Pons (tissue), 1 donor: ENCODE measurements around the gene FMO5.
A peak's percentile ranks its signal among the peaks of the same experiment; 100 is the strongest.
"Not testable (repeated sequence)": the region's sequence is repeated elsewhere in the genome, so short reads cannot be mapped to it uniquely, and the experiment has no call there.

Source experiments
- DNase-seq: peaks from one replicate; pipeline ENCODE4 v3.0.0-alpha.2; 2016; ENCODE audit warnings: low spot score

Gene FMO5

GRCh38 chr1:147225193-147225730 is at the start of gene FMO5:
Gene FMO5, minus strand, starts transcription at chr1:147225339. Its CDS starts 310 bp downstream, at chr1:147225029.
- DNase-seq = peak; percentile 61

- peak; percentile 71 for DNase-seq
Measured at GRCh38 chr1:147273409-147274336, 48.5 kb upstream of the FMO5 start.

GRCh38 chr1:147272042-147272441 is 46.9 kb upstream of the FMO5 start:
- no peak for DNase-seq

- no peak for DNase-seq
Measured at GRCh38 chr1:147270721-147271120, 45.6 kb upstream of the FMO5 start.

- no peak for DNase-seq
Measured at GRCh38 chr1:147267711-147268110, 42.6 kb upstream of the FMO5 start.

- peak; percentile 90 for DNase-seq
Measured at GRCh38 chr1:147266381-147266780, 41.2 kb upstream of the FMO5 start.

GRCh38 chr1:147264158-147264768 is 39.1 kb upstream of the FMO5 start:
- no peak for DNase-seq

GRCh38 chr1:147260956-147261355 is 35.8 kb upstream of the FMO5 start:
- DNase-seq = no peak

GRCh38 chr1:147252540-147252939 is 27.4 kb upstream of the FMO5 start:
- no peak for DNase-seq

- DNase-seq = no peak
Measured at GRCh38 chr1:147247656-147248238, 22.6 kb upstream of the FMO5 start.

GRCh38 chr1:147246910-147247655 is 21.9 kb upstream of the FMO5 start:
- DNase-seq = peak; percentile 61

- no peak for DNase-seq
Measured at GRCh38 chr1:147246044-147246690, 21.0 kb upstream of the FMO5 start.

GRCh38 chr1:147245586-147246021 is 20.5 kb upstream of the FMO5 start:
- DNase-seq = no peak

- DNase-seq = no peak
Measured at GRCh38 chr1:147245129-147245528, 20.0 kb upstream of the FMO5 start.

GRCh38 chr1:147243841-147244240 is 18.7 kb upstream of the FMO5 start:
- no peak for DNase-seq

GRCh38 chr1:147243228-147243685 is 18.1 kb upstream of the FMO5 start:
- no peak for DNase-seq

- peak; percentile 97 for DNase-seq
Measured at GRCh38 chr1:147242449-147243227, 17.5 kb upstream of the FMO5 start, which contains the start of gene CHD1L. Gene CHD1L, plus strand, starts transcription at chr1:147242684. Its CDS starts 20 bp downstream, at chr1:147242704.

- DNase-seq = no peak
Measured at GRCh38 chr1:147241934-147242448, 16.9 kb upstream of the FMO5 start.

- DNase-seq = not testable (repeated sequence)
Measured at GRCh38 chr1:147240131-147240721, 15.1 kb upstream of the FMO5 start.
